ENCODE results near the gene TANGO2.

Gene TANGO2

DNA sequence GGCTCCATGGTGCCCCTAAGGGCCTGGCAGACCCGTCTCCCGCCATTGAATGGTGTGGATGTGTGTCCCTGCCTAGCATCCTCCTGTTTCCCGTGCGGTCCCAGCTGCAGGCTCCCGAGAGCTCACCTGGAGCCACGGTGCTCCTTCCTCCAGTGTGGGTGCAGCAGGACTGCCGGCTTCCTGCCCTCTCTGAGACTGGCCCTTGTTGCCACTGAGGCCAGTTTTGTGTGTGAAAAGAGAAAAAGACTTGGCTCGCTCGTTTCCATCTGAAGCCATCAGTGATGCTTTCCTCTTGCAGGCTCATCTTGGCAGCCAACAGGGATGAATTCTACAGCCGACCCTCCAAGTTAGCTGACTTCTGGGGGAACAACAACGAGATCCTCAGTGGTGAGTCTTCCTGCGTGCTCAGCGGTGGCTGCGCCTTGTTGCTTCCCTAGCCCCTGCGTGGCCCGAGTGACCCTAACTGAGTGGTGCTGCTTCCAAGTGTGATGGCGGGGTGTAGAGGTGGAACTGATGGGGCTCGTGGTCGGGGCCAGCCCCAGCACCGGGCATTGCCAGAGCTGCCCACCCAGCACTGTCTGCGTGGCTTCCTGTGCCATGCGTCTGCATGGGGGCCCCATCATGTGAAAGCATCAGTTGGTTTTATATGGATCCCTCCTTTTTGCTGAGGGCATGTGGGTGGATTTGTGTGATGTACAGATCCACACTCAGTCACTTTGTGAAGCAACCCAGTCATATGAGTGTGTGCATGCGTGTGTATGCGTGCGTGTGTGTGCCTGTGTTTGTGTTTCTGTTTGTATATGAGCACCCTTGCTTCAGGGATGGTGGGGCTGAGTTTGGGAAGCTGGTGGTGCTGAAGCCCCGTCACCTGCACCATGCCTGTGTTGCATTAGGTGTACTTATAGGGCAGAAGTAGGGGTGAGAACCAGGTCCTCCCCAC lies 22.4 kb downstream of the TANGO2 start:
- H3K27ac ChIP-seq, result no peak overlapping the region
- TF ChIP-seq, protein P1, sequence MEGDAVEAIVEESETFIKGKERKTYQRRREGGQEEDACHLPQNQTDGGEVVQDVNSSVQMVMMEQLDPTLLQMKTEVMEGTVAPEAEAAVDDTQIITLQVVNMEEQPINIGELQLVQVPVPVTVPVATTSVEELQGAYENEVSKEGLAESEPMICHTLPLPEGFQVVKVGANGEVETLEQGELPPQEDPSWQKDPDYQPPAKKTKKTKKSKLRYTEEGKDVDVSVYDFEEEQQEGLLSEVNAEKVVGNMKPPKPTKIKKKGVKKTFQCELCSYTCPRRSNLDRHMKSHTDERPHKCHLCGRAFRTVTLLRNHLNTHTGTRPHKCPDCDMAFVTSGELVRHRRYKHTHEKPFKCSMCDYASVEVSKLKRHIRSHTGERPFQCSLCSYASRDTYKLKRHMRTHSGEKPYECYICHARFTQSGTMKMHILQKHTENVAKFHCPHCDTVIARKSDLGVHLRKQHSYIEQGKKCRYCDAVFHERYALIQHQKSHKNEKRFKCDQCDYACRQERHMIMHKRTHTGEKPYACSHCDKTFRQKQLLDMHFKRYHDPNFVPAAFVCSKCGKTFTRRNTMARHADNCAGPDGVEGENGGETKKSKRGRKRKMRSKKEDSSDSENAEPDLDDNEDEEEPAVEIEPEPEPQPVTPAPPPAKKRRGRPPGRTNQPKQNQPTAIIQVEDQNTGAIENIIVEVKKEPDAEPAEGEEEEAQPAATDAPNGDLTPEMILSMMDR (conservative IDR thresholded peaks at IDR 0.05), result no peak
- no peak for TF ChIP-seq ZFX (IDR thresholded peaks at IDR 0.05)

DNA sequence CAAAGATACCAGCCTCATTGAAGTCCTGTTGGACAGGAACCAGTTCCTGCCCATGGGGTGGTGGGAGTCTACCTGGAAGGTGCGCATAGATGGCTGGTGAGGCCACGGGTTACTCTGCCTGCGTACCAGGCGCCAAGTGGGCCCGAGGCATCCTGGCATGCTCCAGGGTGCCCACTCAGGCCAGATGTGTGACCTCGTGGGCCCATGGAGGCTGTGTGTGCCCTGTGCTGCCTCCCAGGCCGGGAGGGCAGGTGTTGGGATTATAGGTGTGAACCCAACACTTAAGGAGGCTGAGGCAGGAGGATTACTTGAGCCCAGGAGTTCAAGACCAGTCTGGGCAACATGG lies 23.1 kb downstream of the TANGO2 start:
- no peak overlapping the region for H3K27ac ChIP-seq
- TF ChIP-seq, protein P1 (conservative IDR thresholded peaks at IDR 0.05), result no peak
- no peak for TF ChIP-seq ZFX (IDR thresholded peaks at IDR 0.05)

DNA sequence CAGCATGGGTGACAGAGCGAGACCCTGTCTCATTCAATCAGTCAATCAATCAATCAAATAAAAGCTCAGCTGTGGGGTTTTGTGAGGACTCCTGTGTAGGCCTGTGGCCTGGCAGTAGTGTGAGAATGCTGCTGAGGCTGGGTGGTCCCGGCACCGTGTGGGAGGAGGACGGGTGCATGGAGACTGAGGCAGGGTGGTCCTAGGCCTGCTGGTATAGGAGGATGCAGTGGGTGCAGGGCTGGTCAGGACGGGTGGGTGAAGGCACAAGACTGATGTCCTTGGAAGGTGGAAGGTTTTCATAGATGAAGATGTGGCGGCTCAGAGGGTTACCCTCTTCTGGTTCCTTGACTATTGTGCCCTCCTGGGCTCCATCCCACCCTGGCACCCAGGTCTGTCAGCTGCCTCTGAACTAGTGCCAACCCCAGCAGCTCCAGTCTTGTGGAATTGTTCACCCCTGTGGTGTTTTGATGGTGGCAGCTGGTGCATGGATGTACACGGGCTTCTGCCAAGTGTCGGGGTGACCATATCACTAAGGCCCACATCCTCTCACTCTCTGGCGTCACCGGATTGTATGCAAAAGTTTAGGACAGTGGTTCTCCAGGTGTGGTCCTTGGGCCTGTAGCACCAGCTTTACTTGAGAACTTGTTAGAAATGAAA lies 23.7 kb downstream of the TANGO2 start:
- no peak overlapping the region for H3K27ac ChIP-seq
- no peak for TF ChIP-seq ZFX (IDR thresholded peaks at IDR 0.05)
- TF ChIP-seq, protein P1 (conservative IDR thresholded peaks at IDR 0.05), result no peak

DNA sequence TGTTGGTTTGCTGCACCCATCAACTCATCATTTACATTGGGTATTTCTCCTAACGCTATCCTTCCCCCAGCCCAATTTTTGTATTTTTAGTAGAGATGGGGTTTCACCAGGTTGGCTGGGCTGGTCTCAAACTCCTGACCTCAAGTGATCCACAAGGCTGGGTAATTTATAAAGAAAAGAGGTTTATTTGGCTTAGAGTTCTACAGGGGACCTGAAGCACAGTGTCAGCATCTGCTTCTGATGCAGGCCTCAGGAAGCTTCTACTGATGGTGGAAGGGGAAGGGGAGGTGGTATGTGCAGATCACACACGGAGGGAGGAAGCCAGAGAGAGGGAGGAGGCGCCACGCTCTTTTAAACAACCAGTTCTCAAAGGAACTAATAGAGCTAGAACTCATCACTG lies 25.8 kb downstream of the TANGO2 start:
- H3K27ac ChIP-seq, result no peak overlapping the region

DNA sequence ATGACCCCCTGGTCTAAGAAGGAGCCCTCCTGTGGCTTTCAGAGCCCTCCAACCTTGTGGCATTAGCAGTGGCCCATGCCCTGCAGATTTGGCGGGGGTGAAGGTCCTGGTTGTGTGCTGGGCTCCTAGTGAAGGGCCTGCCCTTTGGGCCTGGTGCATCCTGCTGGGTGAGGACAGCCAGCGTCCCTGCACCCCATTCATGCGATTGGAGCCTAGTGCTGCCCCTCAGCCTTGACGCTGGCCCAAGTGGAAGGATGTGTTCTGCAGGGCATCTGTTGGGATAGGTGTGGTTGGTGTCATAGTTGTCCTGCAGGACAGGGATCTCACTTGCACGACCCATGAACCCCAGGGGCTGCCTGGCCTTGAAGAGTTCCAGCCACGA lies 31.0 kb downstream of the TANGO2 start:
- TF ChIP-seq, protein P1 (conservative IDR thresholded peaks at IDR 0.05), result no peak
- TF ChIP-seq ZFX (IDR thresholded peaks at IDR 0.05), result no peak
- no peak overlapping the region for H3K27ac ChIP-seq

More for the DNA sequence above, 25.8 kb downstream of the TANGO2 start:
- TF ChIP-seq, protein P1 (conservative IDR thresholded peaks at IDR 0.05), result no peak
- no peak for TF ChIP-seq ZFX (IDR thresholded peaks at IDR 0.05)

DNA sequence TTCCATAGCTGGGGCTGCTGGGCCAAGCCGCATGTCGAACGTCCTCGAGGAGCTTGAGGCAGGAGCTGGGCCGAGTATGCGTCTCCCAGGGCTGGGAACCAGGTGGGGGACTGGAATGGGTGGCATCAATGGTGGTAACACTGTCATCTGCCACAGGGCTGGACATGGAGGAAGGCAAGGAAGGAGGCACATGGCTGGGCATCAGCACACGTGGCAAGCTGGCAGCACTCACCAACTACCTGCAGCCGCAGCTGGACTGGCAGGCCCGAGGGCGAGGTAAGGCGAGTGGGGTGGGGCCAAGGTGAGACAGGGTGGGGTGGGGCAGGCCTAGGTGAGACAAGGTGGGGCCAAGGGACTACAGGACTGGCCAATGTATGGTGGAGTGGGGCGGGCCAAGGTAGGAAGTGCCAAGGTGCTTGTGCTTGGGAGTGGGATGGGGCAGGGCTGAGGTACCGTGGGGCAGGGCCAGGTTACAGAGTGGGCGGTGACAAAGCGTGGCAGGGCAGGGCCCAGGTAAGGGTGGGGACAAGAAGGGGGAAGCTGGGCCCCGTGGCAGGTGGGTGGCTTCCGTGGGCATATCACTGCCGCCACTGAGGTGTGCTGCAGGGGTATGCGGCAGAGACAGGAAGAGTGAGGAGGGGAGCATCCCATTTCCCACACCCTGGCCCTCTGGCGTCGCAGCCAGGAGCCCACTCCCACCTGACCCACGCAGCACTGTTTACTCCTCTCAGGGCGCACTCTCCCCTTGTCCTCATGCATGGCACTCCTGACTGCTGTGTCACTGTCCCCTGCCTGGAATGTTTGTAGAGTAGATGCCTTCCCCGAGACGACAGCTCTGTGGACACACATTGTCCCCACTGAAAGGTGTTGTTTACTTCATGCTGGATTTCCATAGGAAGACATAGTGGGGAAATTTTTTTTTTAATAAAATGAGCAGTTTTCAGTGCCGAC lies 31.7 kb downstream of the TANGO2 start:
- H3K27ac ChIP-seq, result no peak overlapping the region
- no peak for TF ChIP-seq ZFX (IDR thresholded peaks at IDR 0.05)
- TF ChIP-seq, protein P1 (conservative IDR thresholded peaks at IDR 0.05), result no peak

All from C4-2B (cell line).